ENCODE measurements around the gene CYFIP1.

CYFIP1 gene

GRCh38 chr15:22967084-22967770 is 12.9 kb downstream of the CYFIP1 start:
- DNase-seq (ENCODE audit: low read depth), result no peak

DNA sequence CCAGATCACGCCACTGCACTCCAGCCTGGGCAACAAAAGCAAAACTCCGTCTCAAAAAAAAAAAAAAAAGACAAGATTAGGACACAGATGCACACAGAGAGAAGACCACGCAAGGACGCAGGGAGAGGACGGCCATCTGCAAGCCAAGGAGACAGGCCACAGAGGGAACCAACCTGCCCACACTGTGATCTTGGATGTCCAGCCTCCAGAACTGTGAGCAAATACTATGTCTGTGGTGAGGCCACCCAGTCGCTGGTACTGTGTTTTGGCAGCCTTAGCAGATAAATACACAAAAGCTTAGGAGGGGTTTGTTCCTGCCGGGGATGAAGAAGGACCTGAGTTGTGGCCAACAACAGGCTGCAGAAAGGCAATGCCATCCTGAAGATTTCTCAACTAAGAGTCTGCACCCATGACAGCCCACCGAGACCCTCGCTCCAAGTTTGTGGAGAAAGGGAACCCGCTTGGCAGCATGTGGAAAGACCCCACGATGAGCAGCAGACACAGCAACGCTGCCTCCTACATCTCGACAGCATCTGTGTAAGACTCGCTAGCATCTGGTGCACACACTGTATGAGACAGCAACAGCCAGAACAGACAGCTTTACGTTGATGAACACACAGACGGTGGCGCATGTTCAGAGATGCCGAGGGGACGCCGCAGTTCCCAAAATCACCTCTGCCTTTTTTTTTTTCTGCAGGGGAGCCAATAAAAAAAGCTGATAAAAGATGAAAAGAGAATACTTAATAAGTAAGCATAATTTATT is 13.7 kb downstream of the CYFIP1 start:
- DNase-seq (ENCODE audit: low read depth), result no peak

- DNase-seq (ENCODE audit: low read depth), result no peak
These were observed 16.5 kb downstream of the CYFIP1 start for GRCh38 chr15:22963641-22964040.

GRCh38 chr15:22962611-22963010 is 17.6 kb downstream of the CYFIP1 start:
- no peak for DNase-seq (ENCODE audit: low read depth)

- DNase-seq (ENCODE audit: low read depth), result no peak
These were observed 18.4 kb downstream of the CYFIP1 start for GRCh38 chr15:22961762-22962161.

DNA sequence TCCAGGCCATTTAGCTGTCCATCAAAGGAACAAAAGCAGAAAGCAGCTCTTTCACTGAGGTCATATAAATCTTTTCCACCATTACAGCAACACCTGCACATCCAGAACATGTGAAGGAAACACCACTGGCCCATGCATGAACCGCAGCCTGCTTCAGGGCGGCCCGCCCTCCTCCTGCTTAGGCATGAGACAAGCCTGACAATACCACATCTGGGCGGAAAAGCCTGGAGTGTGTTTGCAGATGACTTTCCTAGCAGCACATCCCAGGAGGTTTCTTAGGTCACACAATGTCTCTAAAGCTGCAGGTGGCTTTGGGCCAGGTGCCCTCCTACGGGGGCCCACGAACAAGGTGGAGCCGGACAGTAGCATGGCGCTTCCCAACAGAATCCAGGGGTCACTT is 19.6 kb downstream of the CYFIP1 start:
- no peak for DNase-seq (ENCODE audit: low read depth)

DNA sequence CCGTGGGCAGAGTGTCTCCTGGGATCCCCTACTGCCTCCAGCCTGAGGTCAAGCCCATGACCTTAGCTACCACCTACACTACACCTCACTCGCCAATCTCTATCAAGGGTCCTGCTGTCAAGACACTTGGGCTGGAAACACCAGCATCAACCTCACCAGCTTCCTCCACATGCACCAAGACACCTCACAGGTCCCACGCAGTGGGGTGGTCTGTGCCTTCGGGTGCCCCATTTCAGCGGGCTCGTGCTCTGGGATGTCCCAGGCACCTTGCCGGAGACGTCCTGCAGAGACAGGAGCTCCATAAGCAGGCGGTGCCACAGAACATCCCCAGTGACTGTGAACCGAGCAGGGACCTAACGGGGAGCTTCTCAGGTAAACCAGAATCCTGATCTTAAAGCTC is 20.0 kb downstream of the CYFIP1 start:
- no peak for DNase-seq (ENCODE audit: low read depth)

DNA sequence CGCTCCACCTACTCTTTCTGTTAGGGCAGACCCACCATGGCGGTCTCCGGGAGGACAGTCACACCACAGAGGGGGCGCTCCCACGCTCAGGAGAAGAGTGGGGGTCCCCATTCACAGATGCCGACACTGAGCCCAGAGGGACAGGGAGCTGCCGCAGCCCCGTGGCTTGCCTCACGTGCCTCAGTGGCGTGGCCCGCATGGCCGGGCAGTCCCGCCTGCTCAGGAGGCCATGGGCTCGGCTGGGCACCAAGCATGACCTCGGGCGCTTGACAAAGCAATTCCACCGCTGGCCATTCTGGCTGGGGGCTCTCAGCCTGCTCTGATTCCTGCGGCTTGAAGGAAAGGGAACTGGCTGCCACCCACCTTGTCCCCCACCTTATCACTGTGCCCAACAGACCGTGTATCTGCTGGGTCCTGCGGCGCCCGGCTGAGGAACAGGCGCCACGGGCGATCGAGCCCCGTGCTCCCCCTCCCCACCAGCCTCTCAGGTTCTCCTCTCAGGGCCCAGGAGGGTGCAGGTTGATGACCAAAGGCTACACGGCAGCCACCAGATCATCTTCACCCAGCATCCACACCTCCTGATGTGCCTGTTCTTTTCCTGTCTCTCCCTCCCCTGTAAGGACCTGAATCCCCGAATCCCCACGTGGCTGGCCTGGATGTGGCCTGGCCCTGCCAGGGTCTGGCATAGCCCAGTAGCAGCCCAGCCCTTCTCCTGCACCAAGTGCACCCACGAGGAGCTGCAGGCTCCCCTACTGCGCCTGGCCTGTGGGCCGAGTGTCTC is 20.7 kb downstream of the CYFIP1 start:
- no peak for DNase-seq (ENCODE audit: low read depth)

DNA sequence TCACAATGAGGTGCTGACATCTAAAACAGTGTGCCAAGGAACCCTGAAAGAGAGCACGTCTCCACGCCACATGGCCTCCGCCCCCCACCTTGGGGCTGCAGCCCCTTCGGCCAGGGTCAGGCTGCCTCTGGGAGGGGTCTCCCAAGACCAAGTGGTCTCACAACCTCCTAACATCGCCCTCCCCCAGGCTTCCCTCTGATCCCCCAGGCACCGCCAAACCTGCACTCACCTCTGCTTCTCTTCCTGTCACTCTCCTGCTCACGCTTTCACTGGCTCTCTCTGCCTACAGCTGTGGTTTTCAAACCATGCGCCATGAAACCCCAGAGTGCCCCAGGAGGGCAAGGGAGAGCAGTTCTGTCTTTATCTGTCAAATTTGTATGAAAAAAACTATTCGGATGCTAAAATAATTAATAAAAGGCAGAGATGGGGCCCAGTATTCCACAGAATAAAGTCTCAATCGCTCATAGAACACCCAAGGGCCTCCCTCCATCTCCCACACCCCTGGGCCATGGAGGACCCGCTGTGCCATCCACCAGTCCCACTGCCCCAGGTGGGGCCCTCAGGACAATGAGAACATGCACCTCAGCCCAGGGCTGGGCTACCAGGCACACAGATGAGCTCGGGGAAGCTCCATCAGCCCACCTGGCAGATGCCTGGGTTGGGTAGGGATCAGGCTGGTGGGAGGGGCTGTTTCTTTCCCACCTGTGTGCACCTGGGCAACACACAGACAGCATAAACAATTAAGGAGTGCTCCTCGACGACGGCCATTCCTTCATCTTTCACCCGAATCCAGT is 21.5 kb downstream of the CYFIP1 start:
- DNase-seq (ENCODE audit: low read depth), result no peak

- no peak for DNase-seq (ENCODE audit: low read depth)
These were observed 23.2 kb downstream of the CYFIP1 start for GRCh38 chr15:22956978-22957260.

DNA sequence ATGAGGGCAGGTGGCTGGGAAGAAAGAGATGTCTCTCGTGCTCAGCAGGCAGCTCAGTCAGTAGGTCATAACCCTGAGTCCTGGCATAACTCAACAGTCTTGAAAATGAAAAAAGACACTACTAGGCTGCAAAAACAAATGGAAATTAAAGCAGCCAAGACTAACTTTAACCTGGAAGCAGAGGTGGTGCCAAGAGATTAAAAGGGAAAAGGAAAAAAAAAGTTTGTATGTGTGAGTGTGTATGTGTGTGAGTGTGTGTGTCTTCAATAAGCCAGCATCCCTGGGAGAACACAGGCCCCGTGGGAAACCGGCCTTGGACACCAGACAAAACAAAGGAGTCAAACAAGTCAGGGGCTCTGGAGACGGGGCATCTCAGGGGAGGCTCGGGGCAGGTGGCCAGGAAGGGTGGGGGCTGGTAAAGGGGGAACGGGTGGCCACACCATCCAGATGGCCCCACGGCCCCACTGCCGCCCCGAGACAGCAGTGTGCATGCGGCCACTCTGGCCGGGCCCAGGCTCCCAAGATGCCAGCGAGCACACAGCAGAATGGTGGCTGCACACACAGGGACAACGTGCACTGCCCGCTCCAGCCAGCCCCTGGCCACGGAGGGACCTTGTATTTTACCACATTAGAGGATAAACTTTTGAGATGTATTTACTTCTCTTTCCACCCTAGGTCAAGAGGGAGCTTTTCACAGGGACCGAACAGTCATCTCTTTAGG is 23.8 kb downstream of the CYFIP1 start:
- DNase-seq (ENCODE audit: low read depth), result no peak

DNA sequence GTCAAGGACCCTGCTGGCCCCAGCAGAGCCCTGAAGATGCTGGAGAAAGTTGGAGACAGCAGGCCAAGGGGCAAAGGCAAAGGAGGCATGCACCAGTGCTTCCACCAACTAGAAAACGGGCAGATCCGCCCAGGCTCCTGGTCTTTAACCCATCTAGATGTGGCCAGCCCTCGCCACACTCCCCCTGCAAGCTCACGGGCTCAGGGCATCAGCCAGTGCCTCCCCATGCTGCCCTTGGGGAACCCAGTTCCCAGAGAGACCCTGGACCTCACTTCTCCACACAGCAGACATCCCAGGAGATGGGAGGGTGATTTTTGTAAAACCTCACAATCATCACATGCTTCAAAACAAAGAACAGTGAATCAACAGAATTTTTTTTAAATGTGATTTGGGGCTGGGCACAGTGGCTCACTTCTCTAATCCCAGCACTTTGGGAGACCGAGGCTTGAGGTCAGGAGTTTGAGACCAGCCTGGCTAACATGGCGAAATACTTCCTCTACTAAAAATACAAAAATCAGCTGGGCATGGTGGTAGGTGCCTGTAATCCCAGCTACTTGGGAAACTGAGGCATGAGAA is 24.5 kb downstream of the CYFIP1 start:
- DNase-seq (ENCODE audit: low read depth), result no peak

DNA sequence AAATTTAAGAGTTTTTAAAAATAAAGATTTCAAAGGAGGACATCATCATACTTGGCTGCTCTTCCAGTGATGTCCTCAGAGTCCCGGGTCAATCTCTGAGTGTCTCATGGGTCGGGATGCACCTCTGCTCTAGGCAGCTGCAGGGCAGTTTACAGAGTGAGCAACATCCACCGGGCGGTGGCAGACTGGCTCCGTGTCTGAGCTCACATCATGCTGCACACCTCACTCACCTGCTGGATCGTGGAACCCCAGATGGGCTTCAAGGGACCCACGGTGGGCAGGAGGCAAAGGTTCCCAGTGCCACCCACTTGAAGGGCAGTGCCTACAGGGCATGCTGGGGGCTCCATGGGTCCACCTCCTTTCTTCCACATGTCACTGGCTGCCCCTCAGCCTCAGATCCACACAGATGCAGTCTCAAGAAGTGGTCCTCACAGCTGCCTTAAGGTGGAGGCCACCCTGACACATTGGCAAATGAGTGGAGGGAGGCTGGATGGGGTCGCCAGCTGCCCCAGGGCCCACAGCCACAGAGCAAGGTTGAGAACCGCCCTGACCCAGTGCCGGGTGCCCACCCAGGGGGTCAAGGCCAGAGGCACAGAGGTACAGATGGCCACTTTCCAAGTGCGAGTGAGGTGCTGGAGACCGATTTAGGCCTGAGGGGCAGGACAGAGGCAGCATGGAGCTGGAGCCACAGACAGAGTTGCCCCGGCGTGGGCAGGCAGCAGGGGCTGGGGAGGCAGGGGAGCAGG is 25.2 kb downstream of the CYFIP1 start:
- no peak for DNase-seq (ENCODE audit: low read depth)

- no peak for DNase-seq (ENCODE audit: low read depth)
These were observed 25.8 kb downstream of the CYFIP1 start for GRCh38 chr15:22954326-22954725.

DNA sequence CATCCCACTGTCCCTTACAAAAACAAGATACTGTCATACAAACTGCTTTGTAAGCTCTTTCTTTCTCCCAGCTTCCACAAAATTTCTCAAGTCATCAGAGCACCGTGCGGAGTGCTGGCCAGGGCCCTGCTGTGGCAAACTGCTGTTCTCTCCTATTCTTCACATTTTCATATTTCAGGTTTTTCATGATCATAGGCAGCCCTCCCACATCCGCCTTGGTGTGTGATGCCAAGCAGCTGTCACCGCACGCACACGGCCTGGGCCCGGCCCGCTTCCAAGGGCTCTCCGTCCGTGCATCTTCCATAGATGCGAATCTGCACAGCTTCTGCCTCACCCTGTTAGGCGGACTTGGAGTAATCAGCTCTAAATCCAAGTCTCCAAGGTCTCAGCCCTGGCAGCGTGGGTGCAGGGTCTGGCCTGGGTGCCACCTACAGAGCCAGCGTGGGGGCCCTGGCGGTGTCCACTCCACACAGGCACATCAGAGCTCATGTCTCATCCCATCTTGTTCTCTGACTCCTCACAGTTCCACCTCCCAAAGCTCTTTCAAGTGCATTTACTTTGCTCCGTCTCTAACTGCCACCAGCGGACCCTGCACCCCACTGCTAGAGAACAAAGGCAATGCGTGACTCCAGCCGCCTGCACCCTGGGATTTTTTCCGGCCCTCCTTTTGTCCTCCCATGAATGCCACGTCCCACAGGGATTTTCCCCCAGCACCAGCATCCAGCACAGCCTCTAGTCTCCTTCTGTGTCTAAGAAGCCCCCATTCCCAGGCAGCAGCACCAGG is 27.2 kb downstream of the CYFIP1 start:
- no peak for DNase-seq (ENCODE audit: low read depth)

GRCh38 chr15:22951381-22952280 is 28.5 kb downstream of the CYFIP1 start:
- no peak for DNase-seq (ENCODE audit: low read depth)

- no peak for DNase-seq (ENCODE audit: low read depth)
These were observed 29.2 kb downstream of the CYFIP1 start for GRCh38 chr15:22951031-22951380.

- DNase-seq (ENCODE audit: low read depth), result no peak
These were observed 29.7 kb downstream of the CYFIP1 start for GRCh38 chr15:22950256-22950990.
